Effector memory CD8-positive, alpha-beta T cell (primary cell): ENCODE data around the gene MYO1G.

Experiments used
- ATAC-seq: fragments of 150-1000 bp; cut with Tn5 transposase; replicated peaks from 2 replicates; pipeline ENCODE4 v1.10.0; 2021; ENCODE audit warnings: mild to moderate bottlenecking, moderate library complexity
- DNase-seq, 3 experiments: peaks; one replicate each; pipeline ENCODE4 v3.0.0; 2021
- H3K27ac Mint-ChIP-seq, 2 donors: one replicate each; pipeline ENCODE4 v1.8.0; 2022; ENCODE audit warnings: mild to moderate bottlenecking in 2 of 2, mixed read lengths in 2 of 2, moderate library complexity in 2 of 2
- H3K27me3 Mint-ChIP-seq, 2 donors: one replicate each; pipeline ENCODE4 v1.8.0; 2022; ENCODE audit warnings: mixed read lengths in 2 of 2
- H3K36me3 Mint-ChIP-seq: one replicate; pipeline ENCODE4 v1.8.0; 2022; ENCODE audit warnings: mild to moderate bottlenecking, moderate library complexity, mixed read lengths; ENCODE audit not compliant: insufficient read depth
- H3K4me1 Mint-ChIP-seq, 2 donors: one replicate each; pipeline ENCODE4 v1.8.0; 2022; ENCODE audit warnings: low read depth in 2 of 2, mixed read lengths in 2 of 2
- H3K4me3 Mint-ChIP-seq, 2 donors: one replicate each; pipeline ENCODE4 v1.8.0; 2022; ENCODE audit warnings: mild to moderate bottlenecking in 2 of 2, mixed read lengths in 2 of 2, moderate library complexity in 2 of 2
- H3K9me3 Mint-ChIP-seq, 2 donors: one replicate each; pipeline ENCODE4 v1.8.0; 2022; ENCODE audit warnings: mixed read lengths in 2 of 2

Gene MYO1G

GRCh38 chr7:45007571-45008328, 28.9 kb upstream of the MYO1G start:
- Mint-ChIP-seq H3K36me3 (peaks cover 7% of the 10 kb centered on the region), H3K4me1 (peaks cover 24 to 45% of the 10 kb centered on the region in 2 donors), H3K27me3 (no peaks in the 10 kb centered on the region), H3K4me3 (no peak overlapping the region), H3K27ac (peak overlapping the region; percentile 29 to 75), H3K9me3 (no peaks in the 10 kb centered on the region)
- DNase-seq (no peak), ATAC-seq (peak; percentile 45)

- H3K27me3 Mint-ChIP-seq, result no peaks in the 10 kb centered on the region
- no peak overlapping the region for H3K4me3 Mint-ChIP-seq
- H3K4me1 Mint-ChIP-seq, result peaks cover 24 to 44% of the 10 kb centered on the region in 2 donors
- H3K36me3 Mint-ChIP-seq, result peaks cover 3% of the 10 kb centered on the region
- peak overlapping the region in 1 of 2 donors; percentile 75 for H3K27ac Mint-ChIP-seq
- H3K9me3 Mint-ChIP-seq, result no peaks in the 10 kb centered on the region
- ATAC-seq, result no peak
- no peak for DNase-seq
Measured at GRCh38 chr7:45007106-45007505, 28.3 kb upstream of the MYO1G start.

GRCh38 chr7:45003789-45004188, 25.0 kb upstream of the MYO1G start:
- H3K36me3 Mint-ChIP-seq, result peaks cover 4% of the 10 kb centered on the region
- no peak overlapping the region for H3K27ac Mint-ChIP-seq
- peaks cover 29 to 50% of the 10 kb centered on the region in 2 donors for H3K4me1 Mint-ChIP-seq
- no peak overlapping the region for H3K4me3 Mint-ChIP-seq
- DNase-seq (no peak), ATAC-seq (no peak)
- H3K9me3 Mint-ChIP-seq, result no peaks in the 10 kb centered on the region
- H3K27me3 Mint-ChIP-seq, result no peaks in the 10 kb centered on the region

GRCh38 chr7:45001826-45002225, 23.0 kb upstream of the MYO1G start:
- ATAC-seq, result no peak
- peaks cover 4% of the 10 kb centered on the region for H3K36me3 Mint-ChIP-seq
- H3K9me3 Mint-ChIP-seq, result no peaks in the 10 kb centered on the region
- H3K27me3 Mint-ChIP-seq, result no peaks in the 10 kb centered on the region
- peak overlapping the region; percentile 18 to 89 for H3K27ac Mint-ChIP-seq
- no peak for DNase-seq
- peaks cover 24 to 37% of the 10 kb centered on the region in 2 donors for H3K4me1 Mint-ChIP-seq
- H3K4me3 Mint-ChIP-seq, result peak overlapping the region in 1 of 2 donors; percentile 98

- peaks cover 4% of the 10 kb centered on the region for H3K36me3 Mint-ChIP-seq
- DNase-seq, result peak; percentile 34 to 46 (median 44)
- H3K9me3 Mint-ChIP-seq, result no peaks in the 10 kb centered on the region
- no peaks in the 10 kb centered on the region for H3K27me3 Mint-ChIP-seq
- peak; percentile 37 for ATAC-seq
- peaks cover 24 to 37% of the 10 kb centered on the region in 2 donors for H3K4me1 Mint-ChIP-seq
- H3K27ac Mint-ChIP-seq, result peak overlapping the region; percentile 18 to 89
- peak overlapping the region; percentile 90 to 98 for H3K4me3 Mint-ChIP-seq
Measured at GRCh38 chr7:45001138-45001694, 22.4 kb upstream of the MYO1G start.

- peaks cover 24 to 37% of the 10 kb centered on the region in 2 donors for H3K4me1 Mint-ChIP-seq
- H3K4me3 Mint-ChIP-seq, result peak within 1 kb of the TSS; percentile 90 to 98
- H3K27me3 Mint-ChIP-seq, result no peaks in the 10 kb centered on the region
- no peaks in the 10 kb centered on the region for H3K9me3 Mint-ChIP-seq
- peaks cover 8% of the 10 kb centered on the region for H3K36me3 Mint-ChIP-seq
- peak within 1 kb of the TSS; percentile 94 to 95 for H3K27ac Mint-ChIP-seq
- ATAC-seq, result no peak
- DNase-seq, result no peak
Measured at GRCh38 chr7:45000093-45001032, 21.5 kb upstream of the MYO1G start, which contains the start of gene CCM2. Gene CCM2, plus strand, starts transcription at chr7:45000201. Its CDS starts 133 bp downstream, at chr7:45000334.

- peaks cover 29 to 42% of the 10 kb centered on the region in 2 donors for H3K4me1 Mint-ChIP-seq
- H3K27me3 Mint-ChIP-seq, result no peaks in the 10 kb centered on the region
- peaks cover 8% of the 10 kb centered on the region for H3K36me3 Mint-ChIP-seq
- DNase-seq, result peak; percentile 94 to 99 (median 97)
- ATAC-seq, result peak; percentile 81
- no peaks in the 10 kb centered on the region for H3K9me3 Mint-ChIP-seq
- H3K4me3 Mint-ChIP-seq, result peak overlapping the region; percentile 90 to 98
- peak overlapping the region; percentile 94 to 95 for H3K27ac Mint-ChIP-seq
Measured at GRCh38 chr7:44999245-45000092, 20.7 kb upstream of the MYO1G start.

GRCh38 chr7:44998153-44998871, 19.5 kb upstream of the MYO1G start:
- peaks cover 29 to 37% of the 10 kb centered on the region in 2 donors for H3K4me1 Mint-ChIP-seq
- H3K27ac Mint-ChIP-seq, result no peak overlapping the region

GRCh38 chr7:44995555-44996493, 17.0 kb upstream of the MYO1G start:
- Mint-ChIP-seq H3K27ac (peak overlapping the region; percentile 75 to 79), H3K4me3 (peak overlapping the region; percentile 49 to 56), H3K36me3 (peaks cover 8% of the 10 kb centered on the region), H3K4me1 (peaks cover 22 to 23% of the 10 kb centered on the region in 2 donors), H3K9me3 (no peaks in the 10 kb centered on the region), H3K27me3 (no peaks in the 10 kb centered on the region)
- no peak for ATAC-seq
- DNase-seq, result no peak

More at GRCh38 chr7:44998153-44998871, 19.5 kb upstream of the MYO1G start:
- H3K36me3 Mint-ChIP-seq, result peaks cover 8% of the 10 kb centered on the region
- H3K4me3 Mint-ChIP-seq, result peak overlapping the region; percentile 90 to 98
- no peaks in the 10 kb centered on the region for H3K9me3 Mint-ChIP-seq
- no peaks in the 10 kb centered on the region for H3K27me3 Mint-ChIP-seq
- DNase-seq, result no peak
- ATAC-seq, result no peak

- Mint-ChIP-seq H3K36me3 (peaks cover 8% of the 10 kb centered on the region), H3K27me3 (no peaks in the 10 kb centered on the region), H3K4me1 (peaks cover 22 to 23% of the 10 kb centered on the region in 2 donors), H3K9me3 (no peaks in the 10 kb centered on the region), H3K27ac (peak overlapping the region in 1 of 2 donors; percentile 79), H3K4me3 (peak overlapping the region; percentile 49 to 56)
- no peak for DNase-seq
- no peak for ATAC-seq
Measured at GRCh38 chr7:44994877-44995554, 16.2 kb upstream of the MYO1G start.
